Endothelial cell of hepatic sinusoid (primary cell): Measurements from ENCODE around the gene RSPH1.

ENCODE experiments used
- in situ Hi-C: cut with HindIII; loops from 2 replicates; pipeline ENCODE4 v1.10.0; 2017; ENCODE audit warnings: low sequenced_read_pairs

RSPH1 gene

DNA sequence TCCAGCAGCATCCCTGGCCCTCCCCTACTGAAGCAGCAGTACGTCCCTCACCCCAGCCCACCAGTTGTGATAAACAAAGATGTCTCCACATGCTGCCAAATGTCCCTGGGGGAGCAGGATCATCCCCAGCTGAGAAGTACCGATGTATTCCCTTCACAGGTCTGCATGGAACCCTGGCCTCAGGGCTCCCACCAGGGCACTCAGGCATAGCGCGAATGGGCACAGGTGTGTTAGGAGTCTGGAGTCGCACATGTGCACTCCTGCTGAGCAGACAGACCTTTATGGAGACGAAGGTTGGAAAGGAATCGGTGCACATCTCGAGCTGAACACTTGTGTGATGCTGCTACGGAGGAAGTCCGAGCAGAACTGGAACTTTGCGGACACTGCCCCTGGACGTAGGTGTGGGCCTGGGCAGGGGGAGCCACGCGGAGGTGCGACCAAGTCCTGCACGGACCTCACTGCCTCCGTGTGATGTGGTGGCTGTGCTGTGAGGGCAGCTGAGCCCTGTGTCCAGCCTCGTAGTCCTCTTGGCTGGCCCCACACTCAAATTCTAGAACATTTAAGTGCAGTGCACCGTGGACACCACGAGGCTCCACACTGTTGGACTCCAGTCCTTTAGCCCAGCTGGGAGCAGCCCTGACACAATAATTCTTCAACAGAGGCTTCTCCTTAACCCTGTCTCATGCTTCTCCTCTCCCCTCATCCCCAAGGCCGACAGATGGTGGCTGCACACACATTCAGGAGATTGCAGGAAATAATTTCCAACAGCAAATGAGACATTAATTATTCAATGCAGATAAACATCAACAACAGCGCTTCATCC is 43.4 kb downstream of the RSPH1 start:
- in situ Hi-C loops: no loop called here

DNA sequence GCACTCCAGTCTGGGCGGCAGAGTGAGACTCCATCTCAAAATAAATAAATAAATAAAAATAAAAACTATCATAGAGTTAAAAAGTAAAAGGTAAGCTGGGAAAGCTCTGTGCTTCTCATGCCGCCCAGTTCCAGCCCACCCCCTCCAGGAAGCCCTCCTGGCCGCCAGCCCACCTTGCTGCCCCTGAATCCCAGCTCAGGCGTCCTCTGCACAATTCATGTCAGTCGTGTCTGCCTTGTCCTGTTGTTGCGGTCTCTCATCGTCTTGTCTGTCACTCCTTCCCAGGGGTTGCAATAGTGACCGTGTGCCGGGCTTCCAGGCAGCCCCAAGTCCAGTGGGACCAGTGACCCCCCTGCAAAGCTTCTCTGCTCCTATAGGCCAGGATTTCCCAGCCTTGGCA is 44.1 kb downstream of the RSPH1 start:
- in situ Hi-C loops: no loop called here

DNA sequence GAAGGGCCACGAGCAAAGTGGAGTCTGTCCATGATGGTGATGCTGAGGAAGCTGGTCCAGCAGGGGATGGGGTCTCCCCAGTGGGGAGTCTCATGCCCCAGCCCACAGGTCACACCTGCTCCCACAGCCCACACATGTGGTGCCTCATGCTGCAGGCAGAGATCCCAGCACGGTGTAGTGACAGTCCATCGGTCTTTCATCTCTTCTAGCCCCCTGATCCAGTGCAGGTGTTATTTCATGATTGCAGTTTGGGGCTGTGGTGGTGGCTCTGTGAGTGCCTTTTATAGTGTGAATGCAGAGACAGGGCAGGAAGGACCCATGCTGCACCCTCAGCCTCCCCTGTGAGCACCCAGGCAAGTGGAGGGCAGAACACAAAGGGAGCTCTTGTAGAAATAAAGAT is 47.3 kb downstream of the RSPH1 start:
- in situ Hi-C loops: no loop called here

DNA sequence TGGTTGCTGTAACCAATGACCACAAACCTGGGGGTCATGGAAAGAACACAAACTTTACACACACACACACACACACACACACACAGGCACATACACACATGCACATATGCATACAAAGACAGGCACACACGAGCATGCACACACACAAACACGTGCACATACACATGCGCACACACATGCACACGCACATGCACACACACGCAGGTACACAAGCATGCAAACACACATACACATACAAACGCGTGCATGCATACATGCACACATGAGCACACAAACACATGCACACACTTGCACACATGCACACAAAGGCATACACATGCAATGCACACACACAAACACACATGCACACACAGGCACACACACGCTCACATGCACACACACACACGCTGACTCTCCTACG is 48.3 kb downstream of the RSPH1 start:
- in situ Hi-C loops: no loop called here

DNA sequence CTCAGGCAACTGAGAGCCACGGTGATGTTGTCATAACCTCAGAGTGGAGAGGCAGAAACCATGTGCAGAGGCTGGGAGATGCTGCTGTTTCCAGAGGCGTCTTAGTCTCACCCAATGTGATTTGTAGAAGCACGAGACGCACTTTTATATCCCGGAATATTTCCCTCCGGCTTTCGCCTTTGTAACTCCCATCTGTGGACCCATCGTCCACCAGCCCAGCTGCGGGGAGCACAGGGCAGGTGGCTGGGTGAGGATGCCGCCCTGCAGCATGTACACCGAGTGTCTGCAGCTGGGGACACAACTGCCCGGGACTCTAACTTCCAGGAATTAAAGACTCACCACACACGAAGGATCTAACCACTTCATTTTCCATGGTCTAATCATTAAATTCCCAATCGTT is 48.8 kb downstream of the RSPH1 start:
- in situ Hi-C loops: no loop called here

GRCh38 chr21:42446531-42446930 is 49.5 kb downstream of the RSPH1 start:
- in situ Hi-C loops: no loop called here

- in situ Hi-C loops: no loop called here
Observed at GRCh38 chr21:42445311-42445710, 50.7 kb downstream of the RSPH1 start.

DNA sequence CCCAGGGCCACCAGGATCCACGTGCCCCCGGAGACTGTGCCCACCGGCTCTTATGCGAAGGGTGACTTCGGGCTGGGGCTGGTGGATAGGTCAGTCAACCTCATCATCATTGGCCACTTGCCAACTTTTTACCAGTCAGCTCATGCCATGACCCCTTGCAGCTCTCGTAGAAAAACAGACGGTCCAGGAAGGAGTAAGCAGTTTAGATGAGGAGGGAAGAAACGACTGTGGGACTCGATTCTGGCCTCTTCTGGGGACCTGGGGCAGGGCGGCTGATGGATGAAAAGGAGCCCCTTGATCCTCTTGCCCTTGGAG is 51.3 kb downstream of the RSPH1 start:
- in situ Hi-C loops: no loop called here

- in situ Hi-C loops: no loop called here
Observed at GRCh38 chr21:42443876-42444744, 51.9 kb downstream of the RSPH1 start.

DNA sequence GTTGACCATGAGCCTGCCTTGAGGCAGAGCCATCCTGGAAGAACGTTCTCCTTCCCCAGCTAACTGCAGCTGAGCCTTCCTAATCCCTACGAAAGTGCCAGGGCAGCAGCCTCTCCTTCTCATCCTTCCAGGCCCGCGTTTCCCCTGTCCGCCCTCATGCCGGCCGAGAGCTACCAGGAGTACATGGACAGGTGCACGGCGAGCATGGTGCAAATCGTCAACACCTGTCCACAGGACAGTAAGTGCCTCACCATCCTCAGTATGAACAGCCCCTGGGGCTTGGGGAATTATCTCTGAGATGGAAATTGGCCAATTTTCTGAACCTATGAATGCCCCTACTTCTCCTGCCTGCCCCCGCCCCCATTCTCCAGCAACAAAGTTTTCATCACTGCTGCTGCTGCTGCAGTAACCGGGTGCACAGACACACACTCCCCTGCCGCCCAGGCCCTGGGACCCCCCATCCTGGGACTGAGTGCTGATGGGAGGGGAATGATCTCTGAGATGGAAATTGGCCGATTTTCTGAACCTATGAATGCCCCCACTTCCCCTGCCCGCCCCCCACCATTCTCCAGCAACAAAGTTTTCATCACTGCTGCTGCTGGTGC is 52.7 kb downstream of the RSPH1 start:
- in situ Hi-C loops: no loop called here

DNA sequence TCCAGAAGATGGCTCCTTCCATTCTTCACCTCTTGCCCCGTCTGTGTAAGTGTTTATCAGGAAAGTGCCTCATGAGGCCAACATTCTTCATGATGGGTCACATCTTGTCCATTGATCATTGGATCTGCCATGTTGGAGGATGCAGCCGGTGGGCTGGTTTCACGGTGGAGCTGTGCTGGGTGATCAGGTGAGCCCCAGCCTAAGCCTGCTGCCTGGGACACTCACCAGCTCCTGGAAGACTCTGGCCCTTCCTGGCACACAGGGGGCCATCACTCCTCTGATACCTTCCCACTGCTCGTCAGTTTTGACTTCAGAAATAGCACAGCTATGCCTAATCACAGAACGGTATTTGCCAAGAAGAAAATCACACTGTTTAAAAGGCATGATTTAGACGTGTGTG is 54.1 kb downstream of the RSPH1 start:
- in situ Hi-C loops: no loop called here

- in situ Hi-C loops: no loop called here
Observed at GRCh38 chr21:42440187-42440792, 55.7 kb downstream of the RSPH1 start.

DNA sequence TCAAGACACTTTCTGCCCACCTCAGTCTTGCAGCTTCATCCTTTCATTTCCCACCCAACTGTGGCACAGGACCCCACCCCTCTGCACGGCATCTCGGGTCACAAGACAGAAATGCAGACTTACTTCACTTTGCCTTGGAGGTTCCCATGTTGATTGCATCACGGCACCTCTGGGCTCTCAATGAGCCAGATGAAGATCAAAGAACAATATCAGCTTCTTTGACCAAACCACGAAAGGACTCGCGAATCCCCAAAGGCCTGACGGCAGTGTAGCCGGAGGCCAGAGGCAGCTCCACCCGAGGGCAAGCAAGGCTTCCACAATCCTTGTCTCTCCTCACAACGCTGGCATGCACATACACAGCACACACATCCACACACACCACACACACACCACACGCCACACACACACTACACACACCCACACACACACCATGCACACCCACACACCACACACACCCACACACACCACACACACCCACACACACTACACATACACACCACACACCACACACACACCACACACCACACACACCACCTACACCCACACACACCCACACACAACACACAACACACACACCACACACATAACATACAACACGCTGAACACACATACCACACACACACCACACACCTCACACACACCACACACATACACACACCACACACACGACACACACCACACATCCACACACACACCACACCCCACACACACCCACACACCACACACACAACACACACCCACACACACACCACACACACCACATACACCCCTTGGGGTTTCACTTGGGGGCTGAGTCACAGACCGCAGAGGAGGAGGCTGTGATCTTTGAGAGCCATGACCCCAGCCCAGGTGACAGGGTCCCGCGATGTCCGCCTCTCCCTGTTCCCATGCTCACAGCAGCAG is 56.5 kb downstream of the RSPH1 start:
- in situ Hi-C loops: no loop called here

DNA sequence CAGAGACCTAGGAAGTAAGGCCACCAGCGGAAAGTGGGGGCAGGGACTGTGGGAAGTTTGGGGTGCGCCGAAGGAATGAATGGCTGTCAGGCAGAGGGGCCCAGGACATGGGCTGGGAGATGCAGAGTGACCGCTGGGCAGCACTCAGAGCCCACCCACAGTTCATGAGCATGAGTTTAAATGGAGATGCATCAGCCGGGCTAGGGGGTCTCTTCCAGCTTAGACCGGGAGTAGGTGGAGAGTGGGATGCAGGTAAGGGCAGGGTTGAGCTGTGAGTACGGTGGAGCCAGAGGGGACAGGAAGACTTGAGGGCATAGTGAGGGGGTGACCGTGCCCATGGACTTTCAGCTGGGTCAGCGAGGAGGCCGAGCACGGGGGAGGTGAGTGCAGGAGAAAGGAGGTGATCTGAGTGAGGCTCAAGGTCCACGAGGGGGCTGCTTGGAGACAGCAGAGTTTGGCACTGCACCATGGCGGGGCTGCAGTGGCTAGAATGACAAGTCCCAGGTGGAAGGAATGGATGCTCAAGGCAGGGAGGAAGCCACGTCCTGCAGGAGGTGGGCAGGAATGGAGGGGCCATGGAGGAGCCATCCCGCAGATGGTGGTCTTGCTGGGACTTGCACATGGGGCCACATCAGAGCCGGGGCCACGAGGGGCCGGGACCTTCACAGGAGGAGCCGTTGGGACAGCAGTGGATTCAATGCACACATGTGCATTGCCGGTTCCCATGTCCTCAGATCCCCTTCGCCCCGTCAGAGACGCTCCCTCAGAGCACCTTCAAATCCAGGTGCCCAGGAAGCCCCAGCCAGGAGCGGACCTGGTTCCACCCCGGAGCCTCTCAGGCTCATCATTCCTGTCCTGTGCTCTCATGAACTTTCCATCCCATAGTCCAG is 57.5 kb downstream of the RSPH1 start:
- in situ Hi-C loops: no loop called here

DNA sequence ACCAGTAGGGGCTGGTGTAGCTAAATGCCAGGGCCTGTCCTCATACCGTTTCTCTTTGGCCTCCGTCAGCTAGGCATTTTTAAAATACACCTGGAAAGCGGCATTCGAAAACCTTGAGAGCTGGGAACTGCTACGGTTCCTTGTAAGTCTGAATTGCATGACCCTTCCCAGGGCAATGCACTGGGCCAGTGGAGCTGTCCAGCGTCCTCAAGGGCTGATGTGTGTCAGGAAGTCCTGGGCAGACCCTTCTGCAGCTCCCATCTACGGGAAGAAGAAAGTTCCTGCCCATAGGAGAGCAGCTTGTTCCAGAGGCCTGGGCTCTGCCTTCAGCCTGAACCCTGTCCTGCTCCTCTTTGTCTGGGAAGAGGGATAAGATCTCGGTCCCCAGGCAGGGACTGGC is 58.2 kb downstream of the RSPH1 start:
- in situ Hi-C loops: no loop called here

GRCh38 chr21:42436914-42437313 is 59.1 kb downstream of the RSPH1 start:
- in situ Hi-C loops: no loop called here

GRCh38 chr21:42435833-42436232 is 60.2 kb downstream of the RSPH1 start:
- in situ Hi-C loops: no loop called here

DNA sequence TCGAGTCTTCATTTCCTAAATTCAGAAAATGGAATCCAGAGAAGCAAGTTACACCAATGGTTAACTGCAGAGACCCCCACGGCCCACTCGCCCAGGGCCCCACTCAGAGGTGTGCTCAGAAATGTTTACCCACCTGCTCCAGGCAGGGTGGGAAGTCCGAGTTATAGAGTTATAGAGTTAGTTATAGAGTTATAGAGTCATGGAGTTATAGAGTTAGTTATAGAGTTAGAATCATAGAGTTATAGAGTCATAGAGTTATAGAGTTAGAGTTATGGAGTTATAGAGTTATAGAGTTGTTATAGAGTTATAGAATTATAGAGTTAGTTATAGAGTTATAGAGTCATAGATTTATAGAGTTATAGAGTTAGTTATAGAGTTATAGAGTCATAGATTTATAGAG is 60.6 kb downstream of the RSPH1 start:
- in situ Hi-C loops: no loop called here

DNA sequence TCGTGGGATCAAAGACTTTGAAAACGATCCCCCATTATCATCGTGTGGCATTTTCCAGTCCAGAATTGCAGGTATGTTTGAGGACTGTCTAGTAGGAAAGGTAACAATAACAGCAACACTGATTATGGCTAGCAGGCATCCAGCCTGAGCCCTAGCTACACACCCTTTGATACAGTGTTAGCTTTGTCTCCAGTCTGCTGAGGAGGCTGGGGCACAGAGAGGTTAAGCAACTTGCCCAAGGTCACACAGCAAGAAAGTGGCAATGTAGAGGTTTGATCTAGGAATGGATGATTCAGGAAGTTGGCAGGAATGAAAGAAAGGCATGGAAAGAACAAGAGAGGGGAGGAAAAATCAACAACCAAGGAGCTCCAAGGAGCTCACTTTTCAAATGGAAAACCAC is 61.1 kb downstream of the RSPH1 start:
- in situ Hi-C loops: no loop called here
